Stimulated activated naive B cell treated with anti-CD40 and anti-IgM and Interleukin-4, amounts not matched to agents 10 μg/mL and 1 μg/mL and 100 μg/mL, for 72 hours (primary cell): Measurements from ENCODE around the gene RGS12.

ENCODE experiments used
- ATAC-seq, 2 donors: fragments of 150-1000 bp; cut with Tn5 transposase; replicated peaks; 2 replicates each; pipeline ENCODE4 v1.10.0; 2021; ENCODE audit warnings: moderate library complexity in 1 of 2
- DNase-seq: peaks from one replicate; pipeline ENCODE4 v3.0.0; 2021
- H3K27ac Mint-ChIP-seq: one replicate; pipeline ENCODE4 v1.8.0; 2022; ENCODE audit warnings: mild to moderate bottlenecking, mixed read lengths
- H3K27me3 Mint-ChIP-seq, 2 donors: one replicate each; pipeline ENCODE4 v1.8.0; 2022; ENCODE audit warnings: mixed read lengths in 2 of 2
- H3K36me3 Mint-ChIP-seq, 2 donors: one replicate each; pipeline ENCODE4 v1.8.0; 2022; ENCODE audit warnings: mixed read lengths in 2 of 2, mild to moderate bottlenecking in 1 of 2
- H3K4me1 Mint-ChIP-seq, 2 donors: one replicate each; pipeline ENCODE4 v1.8.0; 2022; ENCODE audit warnings: mixed read lengths in 2 of 2, mild to moderate bottlenecking in 1 of 2
- H3K4me3 Mint-ChIP-seq, 2 donors: one replicate each; pipeline ENCODE4 v1.8.0; 2022; ENCODE audit warnings: mild to moderate bottlenecking in 2 of 2, mixed read lengths in 2 of 2, moderate library complexity in 1 of 2
- H3K9me3 Mint-ChIP-seq, 2 donors: one replicate each; pipeline ENCODE4 v1.8.0; 2022; ENCODE audit warnings: mixed read lengths in 2 of 2, mild to moderate bottlenecking in 1 of 2

Gene RGS12

DNA sequence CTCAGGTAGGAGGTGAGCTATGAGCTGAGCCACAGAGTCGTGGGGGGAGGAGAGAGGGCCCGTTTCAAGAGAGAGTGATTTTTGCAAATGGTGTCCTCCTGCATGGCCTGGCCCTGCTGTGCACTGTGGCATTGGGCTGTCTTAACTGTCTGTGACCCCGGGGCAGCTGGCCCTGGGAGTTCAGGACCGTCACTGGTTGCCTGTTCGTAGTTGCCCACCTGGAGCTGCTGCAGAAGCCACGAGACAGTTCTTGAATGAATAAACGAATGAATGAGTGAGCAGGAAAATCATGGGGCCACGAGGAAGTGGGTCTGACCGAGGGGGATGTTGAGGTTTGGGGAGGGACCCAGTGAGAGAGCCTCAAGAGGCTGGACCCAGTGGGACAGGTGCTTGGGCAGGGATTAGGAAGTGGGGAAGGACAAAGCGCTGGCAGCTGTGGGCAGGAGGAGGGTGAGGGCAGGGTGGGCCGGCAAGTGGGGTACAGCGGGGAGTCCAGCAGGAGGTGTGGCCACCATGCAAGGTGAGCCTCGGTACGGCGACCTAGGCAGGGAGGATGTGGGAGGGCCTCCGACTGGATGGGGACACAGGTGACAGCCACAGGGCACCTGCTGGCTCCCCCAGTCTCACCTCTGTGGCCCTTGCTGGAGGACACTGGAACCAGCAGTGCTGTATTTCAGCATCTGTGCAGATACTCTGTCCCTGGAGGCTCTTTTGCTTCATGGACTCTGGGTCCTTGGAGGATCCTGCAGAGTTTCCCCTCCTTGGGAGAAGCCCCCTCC lies 10.2 kb downstream of the RGS12 start:
- peak overlapping the region; percentile 92 for H3K27ac Mint-ChIP-seq
- peak overlapping the region; percentile 66 to 73 for H3K4me3 Mint-ChIP-seq
- H3K4me1 Mint-ChIP-seq: peaks cover 39 to 46% of the 10 kb centered on the region in 2 donors
- H3K9me3 Mint-ChIP-seq: no peaks in the 10 kb centered on the region
- peaks cover 5% of the 10 kb centered on the region in 2 donors for H3K27me3 Mint-ChIP-seq
- DNase-seq (no peak), ATAC-seq (peak; percentile 41 to 45)
- H3K36me3 Mint-ChIP-seq: no peaks in the 10 kb centered on the region

DNA sequence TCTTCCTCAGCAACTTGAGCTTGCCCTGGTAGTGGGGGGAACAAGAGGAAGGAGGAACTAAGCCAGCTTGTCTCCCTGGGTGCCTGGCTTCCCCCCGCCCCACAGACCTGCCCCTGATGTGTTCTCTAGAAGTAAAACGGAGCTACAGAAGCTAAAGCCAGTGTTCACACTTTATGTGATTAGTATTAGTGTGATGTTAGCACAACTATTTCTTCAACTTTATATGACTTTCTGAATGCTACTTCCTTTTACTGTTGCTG lies 10.7 kb downstream of the RGS12 start:
- ATAC-seq: no peak
- no peak for DNase-seq
- peaks cover 39 to 46% of the 10 kb centered on the region in 2 donors for H3K4me1 Mint-ChIP-seq
- H3K36me3 Mint-ChIP-seq: no peaks in the 10 kb centered on the region
- no peaks in the 10 kb centered on the region for H3K9me3 Mint-ChIP-seq
- H3K27ac Mint-ChIP-seq: no peak overlapping the region
- H3K4me3 Mint-ChIP-seq: no peak overlapping the region
- peaks cover 5% of the 10 kb centered on the region in 2 donors for H3K27me3 Mint-ChIP-seq

DNA sequence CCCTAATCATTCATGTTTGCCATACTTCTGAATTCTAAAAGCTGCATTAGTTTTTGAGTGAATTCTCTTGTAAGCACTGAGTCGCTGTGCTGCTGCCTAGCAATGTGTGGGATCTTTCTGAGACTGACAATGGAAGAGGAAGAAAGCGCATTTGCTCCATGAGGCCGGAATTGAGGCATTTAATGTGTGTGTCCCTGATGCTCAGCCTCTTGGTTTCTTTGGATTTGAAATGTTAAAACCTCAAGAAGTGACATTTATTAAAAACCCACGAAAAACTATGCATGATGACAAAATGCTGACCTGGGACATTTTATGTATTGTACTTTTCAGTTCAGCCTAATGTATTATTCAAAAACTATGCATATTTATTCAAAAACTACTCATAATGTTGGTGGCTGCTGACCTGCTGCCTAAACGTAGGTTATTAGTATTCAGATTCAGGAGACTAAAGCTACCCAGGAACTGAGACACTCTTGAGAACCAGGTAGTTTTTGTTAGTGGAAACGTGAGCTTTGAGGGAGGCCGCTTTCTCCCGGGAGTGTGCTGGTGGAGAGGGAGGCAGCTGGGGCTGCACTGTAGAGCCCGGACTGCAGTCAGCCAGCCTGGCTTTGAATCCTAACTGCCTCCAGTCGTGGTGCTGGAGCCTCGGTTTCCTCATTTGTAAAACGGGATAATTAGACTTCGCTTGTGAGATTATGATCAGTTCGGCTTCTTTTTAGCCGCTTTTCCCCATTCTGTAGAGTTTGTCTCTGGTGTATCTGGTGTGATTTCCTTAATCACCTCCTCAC lies 11.3 kb downstream of the RGS12 start:
- H3K9me3 Mint-ChIP-seq: no peaks in the 10 kb centered on the region
- H3K36me3 Mint-ChIP-seq: no peaks in the 10 kb centered on the region
- no peak overlapping the region for H3K4me3 Mint-ChIP-seq
- DNase-seq (no peak), ATAC-seq (no peak)
- peaks cover 39 to 46% of the 10 kb centered on the region in 2 donors for H3K4me1 Mint-ChIP-seq
- H3K27ac Mint-ChIP-seq: no peak overlapping the region
- H3K27me3 Mint-ChIP-seq: peaks cover 5% of the 10 kb centered on the region in 2 donors

DNA sequence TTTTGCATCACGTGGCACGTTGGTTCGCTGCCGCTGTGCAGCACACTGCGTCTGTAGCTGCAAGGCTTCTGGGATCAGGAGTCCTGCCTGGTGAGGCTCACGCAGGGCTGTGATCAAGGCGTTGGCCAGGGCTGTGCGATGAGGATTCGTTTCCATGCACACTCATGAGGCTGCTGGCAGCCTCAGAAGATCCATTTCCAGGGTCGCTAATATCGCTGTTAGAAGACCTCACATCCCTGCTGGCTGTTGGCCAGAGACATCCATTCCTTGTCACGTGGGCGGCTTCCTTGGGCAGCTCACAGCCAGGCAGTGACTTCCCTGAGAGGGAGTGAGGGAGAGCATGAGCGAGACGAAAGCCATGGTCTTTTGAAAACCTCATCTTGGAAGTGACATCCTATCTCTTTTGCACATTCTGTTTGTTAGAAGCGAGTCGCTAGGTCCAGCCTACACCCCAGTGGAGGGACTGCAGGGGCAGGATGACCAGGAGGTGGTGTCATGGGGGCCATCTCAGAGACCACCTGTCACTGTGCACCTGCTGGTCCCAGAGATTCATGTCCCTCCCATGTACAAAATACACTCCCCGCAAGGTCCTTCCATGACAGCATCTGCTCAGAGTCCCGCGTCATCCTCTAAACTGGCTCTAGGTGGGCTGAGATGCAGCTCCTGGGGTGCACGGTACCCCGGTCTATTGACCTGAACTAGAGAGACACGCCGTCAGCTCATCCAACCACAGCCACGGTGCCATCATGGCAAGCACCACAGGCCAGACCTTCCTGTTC lies 12.2 kb downstream of the RGS12 start:
- ATAC-seq (no peak), DNase-seq (no peak)
- Mint-ChIP-seq H3K9me3 (no peaks in the 10 kb centered on the region), H3K36me3 (no peaks in the 10 kb centered on the region), H3K4me1 (peaks cover 39 to 46% of the 10 kb centered on the region in 2 donors), H3K4me3 (no peak overlapping the region), H3K27ac (no peak overlapping the region), H3K27me3 (peaks cover 5% of the 10 kb centered on the region in 2 donors)

DNA sequence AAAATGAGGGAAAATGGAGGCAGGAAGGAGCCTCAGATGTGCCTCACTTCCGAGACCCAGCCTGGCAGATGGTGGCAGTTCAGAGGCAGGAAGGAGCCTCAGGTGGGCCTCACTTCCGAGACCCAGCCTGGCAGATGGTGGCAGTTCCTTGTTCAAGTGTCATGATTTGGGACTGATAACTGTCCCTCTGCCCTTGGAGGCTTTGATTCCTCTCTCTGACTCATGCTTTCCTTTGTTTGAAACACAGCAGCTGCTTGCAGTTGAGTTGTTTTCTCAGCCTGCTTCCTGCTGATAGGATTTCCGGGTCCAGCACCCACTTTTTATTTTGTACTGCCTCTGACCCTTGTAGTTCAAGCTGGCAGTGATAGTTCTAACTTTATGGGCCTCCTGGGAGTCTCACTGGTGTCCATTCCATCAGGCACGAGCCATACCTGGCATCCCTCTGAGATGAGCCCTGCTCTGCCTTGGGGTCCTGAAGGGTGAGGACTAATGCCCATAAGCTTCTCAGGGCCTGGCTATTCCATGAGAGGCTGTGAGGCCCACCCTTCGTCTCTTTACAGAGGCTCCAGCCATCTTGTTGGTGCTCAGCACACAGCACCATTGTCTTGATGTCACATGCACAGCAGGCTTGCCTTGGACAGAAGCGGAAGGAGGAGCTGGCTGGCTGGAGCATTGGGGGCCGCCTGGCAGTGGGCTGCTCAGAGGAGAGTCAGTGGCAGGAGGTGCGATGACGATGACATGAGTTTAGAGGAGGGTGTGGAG lies 13.0 kb downstream of the RGS12 start:
- no peaks in the 10 kb centered on the region for H3K36me3 Mint-ChIP-seq
- H3K4me1 Mint-ChIP-seq: peaks cover 39 to 46% of the 10 kb centered on the region in 2 donors
- no peaks in the 10 kb centered on the region for H3K9me3 Mint-ChIP-seq
- H3K27me3 Mint-ChIP-seq: peaks cover 5% of the 10 kb centered on the region in 2 donors
- peak overlapping the region; percentile 43 for H3K27ac Mint-ChIP-seq
- DNase-seq: no peak
- no peak overlapping the region for H3K4me3 Mint-ChIP-seq
- ATAC-seq: no peak

DNA sequence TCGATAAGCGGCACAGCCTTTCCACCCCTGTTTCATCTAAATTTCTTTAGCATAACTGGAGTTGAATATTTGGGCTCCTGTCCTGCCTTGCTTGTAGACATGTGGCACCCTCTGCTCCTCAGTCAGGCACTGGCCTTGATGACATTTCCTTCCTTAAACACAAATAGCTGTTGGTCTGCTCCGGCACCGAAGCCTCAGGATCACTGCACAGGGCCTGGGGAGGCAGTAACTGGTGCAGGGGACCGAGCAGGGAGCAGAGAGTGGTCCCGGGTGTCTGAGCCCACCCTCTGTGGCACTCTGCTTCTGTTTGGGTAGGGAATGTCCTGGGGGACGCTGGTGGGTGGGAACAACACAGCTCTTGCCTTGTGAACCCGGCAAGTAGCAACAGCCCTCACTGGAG lies 13.6 kb downstream of the RGS12 start:
- DNase-seq (no peak), ATAC-seq (no peak)
- no peaks in the 10 kb centered on the region for H3K36me3 Mint-ChIP-seq
- no peak overlapping the region for H3K4me3 Mint-ChIP-seq
- H3K27ac Mint-ChIP-seq: peak overlapping the region; percentile 43
- H3K27me3 Mint-ChIP-seq: peaks cover 5% of the 10 kb centered on the region in 2 donors
- peaks cover 34 to 39% of the 10 kb centered on the region in 2 donors for H3K4me1 Mint-ChIP-seq
- H3K9me3 Mint-ChIP-seq: no peaks in the 10 kb centered on the region

DNA sequence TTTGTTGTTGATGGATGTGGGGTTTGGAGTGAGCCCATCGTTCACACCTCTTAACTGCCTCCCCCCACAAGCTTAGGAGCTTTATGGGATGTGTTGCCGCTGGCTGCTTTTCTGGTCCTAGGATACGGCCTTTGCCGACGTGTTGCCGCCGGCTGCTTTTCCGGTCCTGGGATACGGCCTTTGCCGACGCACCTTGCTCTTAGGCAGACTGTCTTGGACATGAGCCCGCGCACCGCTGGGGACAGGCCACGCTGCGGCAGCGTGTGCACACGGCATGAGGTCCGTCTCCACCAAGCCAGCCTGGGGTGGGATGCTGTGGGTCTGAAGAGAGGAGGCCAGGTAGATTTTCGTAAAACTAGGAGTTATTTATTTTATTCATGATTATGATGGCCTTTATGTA lies 14.2 kb downstream of the RGS12 start:
- Mint-ChIP-seq H3K27ac (no peak overlapping the region), H3K4me3 (no peak overlapping the region), H3K27me3 (peaks cover 5% of the 10 kb centered on the region in 2 donors), H3K9me3 (no peaks in the 10 kb centered on the region), H3K4me1 (peaks cover 29 to 33% of the 10 kb centered on the region in 2 donors), H3K36me3 (no peaks in the 10 kb centered on the region)
- ATAC-seq (no peak), DNase-seq (no peak)

DNA sequence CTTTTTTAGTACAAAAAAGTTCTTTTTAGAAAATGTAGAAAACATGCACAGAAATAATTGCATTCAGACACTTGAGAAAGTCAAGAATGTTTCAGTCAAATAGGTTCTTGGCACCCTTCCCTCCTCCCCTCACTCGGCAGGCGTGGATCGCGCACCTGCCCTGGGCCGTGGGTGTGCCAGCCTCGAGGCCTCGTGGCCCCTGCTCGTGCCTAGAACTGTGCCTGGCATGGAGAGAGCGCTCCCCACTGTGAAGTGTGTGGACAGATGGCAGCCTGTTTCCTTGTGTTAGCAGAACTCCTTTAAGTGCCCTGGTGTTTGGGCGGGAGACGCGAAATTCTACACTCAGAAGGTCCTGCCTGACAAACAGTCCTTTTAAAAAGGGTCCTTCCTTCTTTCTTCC lies 14.7 kb downstream of the RGS12 start:
- no peak overlapping the region for H3K4me3 Mint-ChIP-seq

DNA sequence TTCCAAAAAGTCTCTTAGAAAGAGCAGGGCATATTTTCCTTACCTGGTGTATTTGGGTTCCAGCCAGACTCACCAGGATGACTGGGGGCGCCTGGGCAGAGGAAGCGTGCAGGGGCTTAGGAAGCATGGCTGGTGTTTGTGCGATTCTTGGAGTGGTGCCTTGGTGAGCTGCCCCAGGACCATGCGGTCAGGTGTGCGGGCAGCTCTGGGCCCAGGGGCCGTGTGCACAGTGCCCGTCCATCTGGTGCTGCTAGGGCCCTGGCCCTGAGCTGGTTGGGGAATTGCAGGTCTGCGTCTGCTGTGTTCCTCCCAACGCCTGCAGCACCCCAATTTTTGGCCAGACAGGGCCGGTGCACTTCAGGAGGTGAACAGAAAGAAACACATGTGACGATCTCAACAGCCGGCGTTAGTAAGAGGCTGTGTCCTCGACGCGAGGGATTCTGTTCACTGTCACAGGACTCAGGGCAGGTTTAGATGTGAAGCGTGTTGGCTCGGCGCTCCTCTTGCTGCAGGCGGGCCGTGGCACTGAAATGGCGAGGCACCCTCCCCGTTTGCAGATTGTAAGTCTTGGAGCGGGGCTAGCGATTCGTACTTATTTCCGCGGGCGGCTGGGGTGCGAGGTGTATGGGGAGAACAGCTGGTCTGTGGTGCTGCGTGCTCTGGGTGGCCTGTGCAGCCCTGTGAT lies 15.2 kb downstream of the RGS12 start:
- no peaks in the 10 kb centered on the region for H3K9me3 Mint-ChIP-seq
- peaks cover 20 to 23% of the 10 kb centered on the region in 2 donors for H3K4me1 Mint-ChIP-seq
- no peak for DNase-seq
- no peak for ATAC-seq
- no peaks in the 10 kb centered on the region for H3K36me3 Mint-ChIP-seq
- H3K27me3 Mint-ChIP-seq: peaks cover 5% of the 10 kb centered on the region in 2 donors
- H3K27ac Mint-ChIP-seq: no peak overlapping the region
- no peak overlapping the region for H3K4me3 Mint-ChIP-seq

More for the DNA sequence above, 14.7 kb downstream of the RGS12 start:
- Mint-ChIP-seq H3K36me3 (no peaks in the 10 kb centered on the region), H3K4me1 (peaks cover 26 to 29% of the 10 kb centered on the region in 2 donors), H3K27me3 (peaks cover 5% of the 10 kb centered on the region in 2 donors), H3K9me3 (no peaks in the 10 kb centered on the region), H3K27ac (no peak overlapping the region)
- ATAC-seq (no peak), DNase-seq (no peak)

DNA sequence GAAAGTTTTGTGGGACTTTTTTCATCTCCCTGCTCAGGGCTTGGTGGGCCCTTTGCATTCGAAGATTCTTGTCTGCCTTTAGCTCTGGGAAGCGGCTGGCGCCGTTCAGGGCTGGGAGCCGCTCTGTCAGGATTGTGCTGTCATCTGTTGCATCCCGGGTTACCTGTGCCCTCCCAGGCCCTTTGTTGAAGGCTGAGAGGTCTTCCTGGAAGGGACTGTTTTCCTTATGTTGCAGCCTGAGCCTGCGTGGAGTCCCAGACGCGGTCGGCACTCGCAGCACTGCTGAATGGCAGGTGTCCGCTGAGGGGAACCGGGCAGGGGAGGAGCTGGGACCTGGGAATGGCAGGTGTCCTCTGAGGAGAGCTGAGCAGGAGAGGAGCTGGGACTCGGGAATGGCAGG lies 15.9 kb downstream of the RGS12 start:
- H3K4me3 Mint-ChIP-seq: no peak overlapping the region
- peaks cover 15 to 17% of the 10 kb centered on the region in 2 donors for H3K4me1 Mint-ChIP-seq
- H3K9me3 Mint-ChIP-seq: no peaks in the 10 kb centered on the region
- ATAC-seq: no peak
- H3K27ac Mint-ChIP-seq: peak overlapping the region; percentile 31
- DNase-seq: no peak
- no peaks in the 10 kb centered on the region for H3K36me3 Mint-ChIP-seq
- peaks cover 5% of the 10 kb centered on the region in 2 donors for H3K27me3 Mint-ChIP-seq

DNA sequence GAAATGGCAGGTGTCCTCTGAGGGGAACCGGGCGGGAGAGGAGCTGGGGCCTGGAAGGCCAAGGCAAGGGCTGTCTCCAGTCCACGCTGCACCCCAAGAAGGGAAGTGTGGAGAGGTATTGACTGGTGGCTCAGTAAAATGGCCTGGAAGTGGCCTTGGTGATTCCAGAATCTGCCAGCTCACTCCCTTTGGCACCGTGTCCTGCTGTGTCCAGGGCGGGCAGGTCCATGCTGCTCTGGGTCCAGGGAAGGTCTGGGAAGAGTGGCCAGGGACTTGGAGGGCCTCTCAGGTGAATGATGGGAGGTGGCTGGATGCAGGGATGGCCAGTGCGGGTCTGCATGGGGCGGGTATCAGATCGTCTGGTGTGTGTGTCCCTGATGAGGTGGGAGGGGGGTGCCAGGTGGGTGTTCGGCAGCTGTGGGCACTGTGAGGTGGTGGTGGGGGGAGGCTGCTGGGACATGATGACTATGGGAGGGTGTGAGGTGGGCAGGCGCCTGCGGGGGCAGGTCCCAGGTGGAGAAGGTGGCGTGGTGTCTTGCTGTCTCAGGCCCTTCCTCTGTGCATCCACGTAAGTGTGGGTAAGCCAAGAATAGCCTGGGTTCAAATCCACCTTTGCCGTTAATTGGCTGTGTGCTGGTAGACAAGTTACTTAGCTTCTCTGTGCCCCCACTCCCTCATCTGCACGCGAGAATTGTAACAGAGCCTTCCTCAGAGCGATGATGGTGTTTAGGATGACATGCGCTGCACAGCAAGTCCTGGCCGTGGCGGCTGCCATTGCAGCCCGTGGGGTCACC lies 17.7 kb downstream of the RGS12 start:
- H3K4me1 Mint-ChIP-seq: peaks cover 7 to 9% of the 10 kb centered on the region in 2 donors

DNA sequence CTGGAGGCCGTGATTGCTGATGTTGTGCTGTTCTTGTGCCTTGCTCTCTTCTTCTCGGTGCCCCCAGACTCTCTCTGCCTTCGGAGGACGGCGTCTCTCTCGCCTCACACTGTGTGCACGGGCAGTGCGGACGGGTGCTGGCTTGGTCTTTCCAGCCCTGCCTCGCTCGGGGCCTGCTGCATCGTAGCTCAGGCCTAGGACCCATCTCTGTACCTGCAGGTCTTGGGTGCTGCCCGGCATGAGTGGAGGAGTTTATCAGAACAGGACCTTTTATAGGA lies 18.2 kb downstream of the RGS12 start:
- Mint-ChIP-seq H3K4me3 (no peak overlapping the region), H3K27ac (no peak overlapping the region), H3K27me3 (peaks cover 2% of the 10 kb centered on the region in 2 donors), H3K4me1 (peaks cover 2 to 4% of the 10 kb centered on the region in 2 donors), H3K36me3 (peaks cover 0 to 2% of the 10 kb centered on the region in 2 donors), H3K9me3 (no peaks in the 10 kb centered on the region)
- ATAC-seq (no peak), DNase-seq (no peak)

More for the DNA sequence above, 17.7 kb downstream of the RGS12 start:
- no peak overlapping the region for H3K4me3 Mint-ChIP-seq
- no peaks in the 10 kb centered on the region for H3K9me3 Mint-ChIP-seq
- DNase-seq (no peak), ATAC-seq (no peak)
- H3K27me3 Mint-ChIP-seq: peaks cover 5% of the 10 kb centered on the region in 2 donors
- no peak overlapping the region for H3K27ac Mint-ChIP-seq
- no peaks in the 10 kb centered on the region for H3K36me3 Mint-ChIP-seq
